ENCODE results near the gene TMEM72. TPM values are rescaled to one million over a fixed set of nuclear protein-coding genes. Genes with fewer than 3 reads are reported as not detected.
"Not testable (repeated sequence)": the region's sequence is repeated elsewhere in the genome, so short reads cannot be mapped to it uniquely, and the experiment has no call there.

The TMEM72 gene
- total RNA-seq (2014; rRNA removed; shearing (Covaris generic)) = not detected in 2 replicates

DNA sequence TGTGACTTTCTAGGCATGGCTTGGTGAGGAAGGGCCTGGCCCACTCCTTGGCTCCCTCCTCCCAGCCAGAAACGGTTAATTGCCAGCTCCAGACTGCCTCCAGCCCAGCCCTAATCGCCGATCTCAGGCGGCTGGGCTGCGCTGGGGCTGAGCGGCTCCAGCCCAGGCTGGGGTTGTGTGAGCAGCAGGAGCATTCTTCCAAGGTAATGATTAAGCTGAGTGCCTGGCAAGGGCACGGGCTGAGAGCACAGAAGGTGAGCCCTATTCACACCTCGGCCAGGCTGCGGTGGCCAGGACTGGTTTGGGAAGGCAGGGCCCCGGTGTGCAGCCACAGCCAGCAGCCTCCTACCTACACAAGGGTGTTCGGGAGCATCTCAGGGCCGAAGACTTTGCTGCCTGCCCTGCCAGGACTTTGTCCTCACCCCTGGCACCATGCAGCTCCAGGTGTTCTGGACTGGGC is at the start of gene TMEM72:
TMEM72 (plus strand) TSS at position 257 of the 460 bp plus-strand sequence; CDS start at position 433, 176 bp downstream.
- DNase-seq (ENCODE audit: low read depth in 1 of 2, low spot score in 2 of 2) = no peak
- Histone ChIP-seq H3K9me3 (replicated peaks) (no peaks in the 10 kb centered on the region), H3K4me1 (replicated peaks) (no peaks in the 10 kb centered on the region), H3K36me3 (no peaks in the 10 kb centered on the region), H3K27ac (no peak within 1 kb of the TSS), H3K27me3 (replicated peaks) (no peaks in the 10 kb centered on the region), H3K4me3 (no peak within 1 kb of the TSS)

DNA sequence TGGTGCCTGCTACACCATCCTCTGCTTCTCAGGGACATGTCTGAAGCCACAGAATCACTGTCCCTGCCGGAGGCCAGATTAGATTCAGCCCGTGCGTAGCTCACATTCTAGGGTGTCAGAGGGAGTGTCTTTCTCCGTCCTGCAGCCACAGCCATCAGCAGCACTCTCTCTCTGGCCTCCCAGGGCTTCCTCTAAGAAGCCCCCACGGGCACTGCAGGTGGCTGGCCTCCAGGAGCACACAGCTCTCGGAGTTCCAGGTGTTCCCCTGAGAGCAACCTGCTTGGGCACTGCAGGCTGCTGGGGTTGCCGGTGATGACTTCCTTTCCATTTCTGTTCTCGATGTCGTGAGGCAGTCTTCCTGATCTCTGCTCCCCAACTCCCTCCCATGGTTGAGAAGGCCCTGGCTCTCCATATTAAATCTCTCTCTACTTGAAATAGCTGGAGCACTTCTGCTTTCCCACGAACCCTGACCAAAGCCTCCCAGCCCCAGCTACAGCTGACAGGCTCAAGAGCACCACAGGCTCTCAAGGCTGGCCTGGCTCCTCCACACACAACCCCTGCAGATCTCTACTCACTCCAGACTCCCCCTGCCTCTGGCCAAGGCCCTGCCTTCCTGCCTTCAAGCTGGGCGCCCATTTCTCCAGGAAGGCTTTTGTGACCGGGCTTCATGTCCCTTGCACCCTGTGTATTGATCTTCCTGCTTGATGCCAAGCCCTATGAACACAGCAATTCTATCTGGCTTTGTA is 49.0 kb upstream of the TMEM72 start:
- DNase-seq (ENCODE audit: low read depth in 1 of 2, low spot score in 2 of 2) = no peak
- H3K36me3 ChIP-seq = no peaks in the 10 kb centered on the region
- peaks cover 25% of the 10 kb centered on the region for H3K4me1 ChIP-seq (replicated peaks)
- no peaks in the 10 kb centered on the region for H3K9me3 ChIP-seq (replicated peaks)
- H3K4me3 ChIP-seq = no peak overlapping the region
- peak overlapping the region; percentile 63 for H3K27ac ChIP-seq
- H3K27me3 ChIP-seq (replicated peaks) = peaks cover 3% of the 10 kb centered on the region

DNA sequence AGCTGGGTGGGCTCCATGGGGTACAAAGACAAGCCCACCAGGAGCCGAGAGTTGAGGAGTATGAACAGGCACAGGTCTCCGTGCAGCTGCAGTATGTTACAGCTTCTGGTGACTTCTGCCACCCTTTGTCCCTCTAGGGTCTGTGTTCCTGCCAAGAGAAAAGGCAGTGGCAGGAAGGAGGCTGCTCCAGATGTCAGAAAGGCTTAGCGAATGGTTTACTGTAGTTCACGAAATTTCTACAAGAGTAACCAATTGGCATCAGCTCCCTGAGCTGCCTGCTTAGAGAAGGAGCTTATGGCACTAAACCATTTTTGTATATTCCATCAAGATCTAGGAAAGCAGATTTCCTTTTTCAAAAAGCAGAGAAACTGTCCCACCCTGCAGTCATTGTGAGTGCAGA is 48.2 kb upstream of the TMEM72 start:
- Histone ChIP-seq H3K27ac (no peak overlapping the region), H3K9me3 (replicated peaks) (no peaks in the 10 kb centered on the region), H3K4me3 (no peak overlapping the region), H3K4me1 (replicated peaks) (peaks cover 25% of the 10 kb centered on the region), H3K27me3 (replicated peaks) (peaks cover 3% of the 10 kb centered on the region), H3K36me3 (no peaks in the 10 kb centered on the region)
- DNase-seq (ENCODE audit: low read depth in 1 of 2, low spot score in 2 of 2) = no peak

- peaks cover 3% of the 10 kb centered on the region for H3K27me3 ChIP-seq (replicated peaks)
- peaks cover 25% of the 10 kb centered on the region for H3K4me1 ChIP-seq (replicated peaks)
- no peak overlapping the region for H3K27ac ChIP-seq
- H3K36me3 ChIP-seq = no peaks in the 10 kb centered on the region
- DNase-seq (ENCODE audit: low read depth in 1 of 2, low spot score in 2 of 2) = no peak
- H3K4me3 ChIP-seq = no peak overlapping the region
- H3K9me3 ChIP-seq (replicated peaks) = no peaks in the 10 kb centered on the region
These were observed 47.6 kb upstream of the TMEM72 start for GRCh38 chr10:44863344-44864047.

- H3K27me3 ChIP-seq (replicated peaks) = peaks cover 6% of the 10 kb centered on the region
- H3K27ac ChIP-seq = no peak overlapping the region
- no peak overlapping the region for H3K4me3 ChIP-seq
- DNase-seq (ENCODE audit: low read depth in 1 of 2, low spot score in 2 of 2) = no peak
- no peaks in the 10 kb centered on the region for H3K36me3 ChIP-seq
- H3K9me3 ChIP-seq (replicated peaks) = no peaks in the 10 kb centered on the region
- peaks cover 25% of the 10 kb centered on the region for H3K4me1 ChIP-seq (replicated peaks)
These were observed 47.1 kb upstream of the TMEM72 start for GRCh38 chr10:44864051-44864450.

DNA sequence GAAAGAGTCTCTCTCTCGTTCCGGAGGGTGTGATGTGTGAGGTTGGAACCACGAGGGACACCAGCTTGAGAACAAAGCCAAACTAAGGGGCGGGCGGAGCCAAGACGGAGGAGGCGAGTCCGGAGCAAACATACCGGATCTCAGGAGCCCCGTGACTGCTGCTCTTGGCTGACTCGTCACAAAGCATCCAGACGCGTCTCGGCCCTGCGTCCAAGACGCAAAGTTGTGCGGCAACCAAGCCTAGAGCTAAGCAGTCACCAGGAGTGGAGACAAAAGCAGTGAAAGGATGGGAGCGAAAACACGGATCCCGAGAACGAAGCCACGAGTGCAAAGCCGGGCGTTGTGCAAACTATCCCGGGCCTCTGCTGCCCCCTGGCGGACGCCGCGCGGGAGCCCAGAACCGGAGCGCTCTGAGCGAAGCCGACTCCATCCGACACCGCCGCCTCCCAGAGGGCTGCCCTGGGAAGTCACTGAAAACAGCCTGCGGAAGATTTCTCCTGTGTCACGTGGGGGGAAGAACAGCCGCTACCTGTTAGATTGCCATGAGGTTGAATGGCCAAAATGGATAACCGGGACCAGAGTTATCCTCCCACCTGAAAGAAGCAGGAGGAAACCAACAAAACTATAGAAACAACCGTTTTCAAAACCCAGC is 46.4 kb upstream of the TMEM72 start:
- DNase-seq (ENCODE audit: low read depth in 1 of 2, low spot score in 2 of 2) = peak; percentile 78 to 88
- no peaks in the 10 kb centered on the region for H3K9me3 ChIP-seq (replicated peaks)
- H3K36me3 ChIP-seq = no peaks in the 10 kb centered on the region
- H3K4me3 ChIP-seq = peak overlapping the region; percentile 37
- H3K27me3 ChIP-seq (replicated peaks) = peaks cover 6% of the 10 kb centered on the region
- H3K27ac ChIP-seq = no peak overlapping the region
- peaks cover 25% of the 10 kb centered on the region for H3K4me1 ChIP-seq (replicated peaks)

DNA sequence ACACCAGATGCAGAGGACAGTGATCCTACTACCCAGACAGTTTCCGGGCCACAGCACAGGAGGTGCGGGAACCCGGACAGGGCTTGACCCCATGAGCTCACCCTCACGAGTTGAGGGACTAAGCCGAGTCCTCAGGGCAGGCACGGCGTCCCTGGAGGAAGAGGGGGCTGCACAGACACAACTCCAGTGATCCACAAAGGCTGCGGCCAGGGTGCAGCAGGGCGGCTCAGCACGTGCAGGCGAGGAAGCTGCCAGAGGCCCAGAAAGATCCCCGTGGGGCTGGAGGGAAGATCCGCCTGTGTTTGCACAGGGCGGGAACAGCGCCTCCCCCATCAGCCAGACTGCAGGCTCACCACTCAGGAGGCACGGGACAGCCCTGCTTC is 45.9 kb upstream of the TMEM72 start:
- Histone ChIP-seq H3K4me3 (no peak overlapping the region), H3K36me3 (no peaks in the 10 kb centered on the region), H3K4me1 (replicated peaks) (peaks cover 25% of the 10 kb centered on the region), H3K27me3 (replicated peaks) (peaks cover 6% of the 10 kb centered on the region), H3K27ac (no peak overlapping the region), H3K9me3 (replicated peaks) (no peaks in the 10 kb centered on the region)
- DNase-seq (ENCODE audit: low read depth in 1 of 2, low spot score in 2 of 2) = no peak

- not testable (repeated sequence) for DNase-seq (ENCODE audit: low read depth in 1 of 2, low spot score in 2 of 2); H3K9me3 ChIP-seq (replicated peaks); H3K4me3 ChIP-seq; H3K27me3 ChIP-seq (replicated peaks); H3K27ac ChIP-seq; H3K36me3 ChIP-seq
- peaks cover 15% of the 10 kb centered on the region for H3K4me1 ChIP-seq (replicated peaks)
These were observed 44.8 kb upstream of the TMEM72 start for GRCh38 chr10:44866367-44866766.

DNA sequence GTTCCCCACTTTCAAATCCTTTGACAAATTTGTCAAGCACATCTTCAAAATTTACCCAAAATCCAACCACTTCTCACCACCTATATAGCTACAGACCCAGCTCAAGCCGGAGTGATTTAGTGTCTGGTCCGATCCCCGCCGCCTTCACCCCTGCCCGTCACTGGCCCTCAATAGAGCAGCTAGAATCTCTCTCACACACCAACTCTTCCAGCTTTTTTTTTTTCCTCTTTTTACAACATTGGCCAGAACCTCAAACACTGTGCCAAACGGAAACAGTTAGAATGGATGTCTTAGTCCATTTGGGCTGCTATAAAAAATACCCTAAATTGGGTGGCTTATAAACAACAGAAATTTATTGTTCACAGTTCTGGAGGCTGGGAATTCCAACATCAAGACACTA is 41.1 kb upstream of the TMEM72 start:
- no peak for DNase-seq (ENCODE audit: low read depth in 1 of 2, low spot score in 2 of 2)
- peaks cover 6% of the 10 kb centered on the region for H3K27me3 ChIP-seq (replicated peaks)
- no peaks in the 10 kb centered on the region; the same call in 1 of the 2 replicates for H3K4me1 ChIP-seq (replicated peaks)
- no peaks in the 10 kb centered on the region for H3K36me3 ChIP-seq
- H3K9me3 ChIP-seq (replicated peaks) = no peaks in the 10 kb centered on the region
- no peak overlapping the region for H3K27ac ChIP-seq
- no peak overlapping the region for H3K4me3 ChIP-seq

DNA sequence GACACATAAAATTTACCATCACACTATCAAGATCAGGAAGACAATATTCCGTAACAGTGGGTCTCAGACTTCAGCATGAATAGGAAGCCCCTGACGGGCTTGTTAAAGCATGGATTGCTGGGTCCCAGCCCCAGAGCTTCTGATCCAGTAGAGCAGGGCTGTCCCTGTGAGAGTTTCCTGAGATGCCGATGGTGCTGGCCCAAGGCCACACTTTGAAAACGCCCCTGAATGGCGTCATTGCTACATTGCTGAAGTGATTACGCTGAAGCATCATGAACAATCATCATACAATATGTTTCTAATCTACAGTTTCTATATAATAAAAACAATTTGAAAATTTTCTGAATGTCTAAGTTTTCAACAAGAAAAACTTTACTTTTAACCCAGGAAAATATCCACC is 38.0 kb upstream of the TMEM72 start:
- Histone ChIP-seq H3K27me3 (replicated peaks) (0 out of 2 replicates have a peak, but pooled peaks cover 3% of the 10 kb centered on the region), H3K9me3 (replicated peaks) (no peaks in the 10 kb centered on the region), H3K4me1 (replicated peaks) (no peaks in the 10 kb centered on the region), H3K36me3 (no peaks in the 10 kb centered on the region), H3K27ac (no peak overlapping the region), H3K4me3 (no peak overlapping the region)
- no peak for DNase-seq (ENCODE audit: low read depth in 1 of 2, low spot score in 2 of 2)

- no peak overlapping the region for H3K4me3 ChIP-seq
- DNase-seq (ENCODE audit: low read depth in 1 of 2, low spot score in 2 of 2) = no peak
- no peak overlapping the region for H3K27ac ChIP-seq
- peaks cover 7% of the 10 kb centered on the region; the same call in 1 of the 2 replicates for H3K4me1 ChIP-seq (replicated peaks)
- H3K9me3 ChIP-seq (replicated peaks) = no peaks in the 10 kb centered on the region
- no peaks in the 10 kb centered on the region for H3K27me3 ChIP-seq (replicated peaks)
- H3K36me3 ChIP-seq = no peaks in the 10 kb centered on the region
These were observed 37.0 kb upstream of the TMEM72 start for GRCh38 chr10:44874166-44874565.

- Histone ChIP-seq H3K27me3 (replicated peaks) (no peaks in the 10 kb centered on the region), H3K4me1 (replicated peaks) (peaks cover 7% of the 10 kb centered on the region; the same call in 1 of the 2 replicates), H3K9me3 (replicated peaks) (no peaks in the 10 kb centered on the region), H3K27ac (no peak overlapping the region), H3K36me3 (no peaks in the 10 kb centered on the region), H3K4me3 (peak overlapping the region; percentile 9; the same call in 1 of the 2 replicates)
- peak; percentile 50 to 74 for DNase-seq (ENCODE audit: low read depth in 1 of 2, low spot score in 2 of 2)
These were observed 32.2 kb upstream of the TMEM72 start for GRCh38 chr10:44878706-44879530.

GRCh38 chr10:44879531-44879899 is 31.6 kb upstream of the TMEM72 start:
- Histone ChIP-seq H3K9me3 (replicated peaks) (no peaks in the 10 kb centered on the region), H3K27me3 (replicated peaks) (no peaks in the 10 kb centered on the region), H3K27ac (no peak overlapping the region), H3K4me1 (replicated peaks) (peaks cover 7% of the 10 kb centered on the region; the same call in 1 of the 2 replicates), H3K36me3 (no peaks in the 10 kb centered on the region), H3K4me3 (no peak overlapping the region)
- no peak for DNase-seq (ENCODE audit: low read depth in 1 of 2, low spot score in 2 of 2)
